Measurements from ENCODE around the gene GALNT17. TPM values are rescaled to one million over a fixed set of nuclear protein-coding genes. Genes with fewer than 3 reads are reported as not detected.

The GALNT17 gene
- total RNA-seq = 55.1 TPM

DNA sequence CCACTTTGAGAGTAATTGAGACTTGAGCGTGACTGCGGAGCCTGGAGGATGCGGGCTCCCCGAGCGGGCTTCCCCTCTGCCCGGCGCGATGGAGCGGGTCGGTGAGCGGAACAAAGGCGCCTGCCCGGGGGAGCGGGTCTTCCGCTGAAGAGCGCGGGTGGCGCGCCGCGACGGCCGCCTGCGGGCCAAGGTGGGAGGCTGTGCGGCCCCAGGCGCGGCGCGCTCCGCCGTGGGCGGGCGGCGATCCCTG is at the start of gene GALNT17:
Gene GALNT17 (plus strand): TSS at position 18 of the 250 bp plus-strand sequence.

Small RNA genes within 50 kb of the gene (small RNA-seq; reads per million reads assigned to genes)
- not detected for gene MIR3914-1
- gene RN7SKP75 = not detected
